ENCODE results near the gene DYNLT1.
"Not testable (repeated sequence)": the region's sequence is repeated elsewhere in the genome, so short reads cannot be mapped to it uniquely, and the experiment has no call there.

DYNLT1 gene
- 32.0 to 51.8 (median 44.8) reads per million in 9 experiments for total RNA-seq

- Mint-ChIP-seq H3K27me3 (no peaks in the 10 kb centered on the region), H3K9me3 (no peaks in the 10 kb centered on the region), H3K27ac (peak within 1 kb of the TSS; percentile 95 to 96), H3K36me3 (ENCODE audit: insufficient read depth) (peaks cover 46% of the 10 kb centered on the region), H3K4me3 (peak within 1 kb of the TSS; percentile 94 to 97), H3K4me1 (ENCODE audit: low read depth in 2 of 2) (peaks cover 55 to 63% of the 10 kb centered on the region in 2 donors)
- ATAC-seq (replicated peaks): peak; percentile 66
- DNase-seq: peak; percentile 80 to 85 (median 85)
Measured at GRCh38 chr6:158644231-158645063, at the start of gene DYNLT1. TSS of gene DYNLT1 (minus strand) at chr6:158644743. CDS start at chr6:158644708, 35 bp downstream.

- Mint-ChIP-seq H3K27ac (peak overlapping the region; percentile 38 to 97), H3K4me3 (no peak overlapping the region), H3K27me3 (no peaks in the 10 kb centered on the region), H3K9me3 (no peaks in the 10 kb centered on the region), H3K4me1 (ENCODE audit: low read depth in 2 of 2) (peaks cover 29 to 41% of the 10 kb centered on the region in 2 donors), H3K36me3 (ENCODE audit: insufficient read depth) (peaks cover 61% of the 10 kb centered on the region)
- ATAC-seq (replicated peaks) (no peak), DNase-seq (no peak)
Measured at GRCh38 chr6:158688860-158689259, 44.3 kb upstream of the DYNLT1 start.

DNA sequence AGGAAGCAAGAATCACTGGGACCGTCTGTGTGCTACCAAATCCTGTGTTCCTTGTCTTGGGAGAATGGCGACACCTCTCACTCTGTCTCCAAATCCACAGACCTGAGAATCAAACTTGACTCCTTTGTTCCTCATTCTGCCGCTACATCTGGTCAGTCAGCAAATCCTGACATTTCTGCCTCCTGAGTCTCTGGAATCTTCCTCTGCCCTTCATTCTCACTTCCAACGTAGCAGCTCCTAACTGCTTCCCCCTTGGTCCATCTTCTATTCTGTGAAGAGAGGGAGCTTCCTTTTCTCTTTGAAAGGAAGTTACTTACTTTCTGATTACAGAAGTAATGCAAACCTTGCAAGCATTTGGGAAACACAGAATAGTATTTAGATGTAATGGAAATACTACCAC is 43.0 kb upstream of the DYNLT1 start:
- Mint-ChIP-seq H3K36me3 (ENCODE audit: insufficient read depth) (peaks cover 61% of the 10 kb centered on the region), H3K4me1 (ENCODE audit: low read depth in 2 of 2) (peaks cover 34 to 46% of the 10 kb centered on the region in 2 donors), H3K27ac (peak overlapping the region; percentile 97), H3K9me3 (no peaks in the 10 kb centered on the region), H3K27me3 (no peaks in the 10 kb centered on the region), H3K4me3 (peak overlapping the region; percentile 62 to 79)
- DNase-seq (no peak), ATAC-seq (replicated peaks) (no peak)

- peak overlapping the region; percentile 97 for H3K27ac Mint-ChIP-seq
- H3K4me3 Mint-ChIP-seq: peak overlapping the region; percentile 62 to 79
Measured at GRCh38 chr6:158686791-158687381, 42.3 kb upstream of the DYNLT1 start.

GRCh38 chr6:158686311-158686710 is 41.8 kb upstream of the DYNLT1 start:
- H3K4me3 Mint-ChIP-seq: peak overlapping the region; percentile 62 to 79
- ATAC-seq (replicated peaks) (no peak), DNase-seq (no peak)
- peaks cover 34 to 50% of the 10 kb centered on the region in 2 donors for H3K4me1 Mint-ChIP-seq (ENCODE audit: low read depth in 2 of 2)
- peak overlapping the region; percentile 97 for H3K27ac Mint-ChIP-seq
- no peaks in the 10 kb centered on the region for H3K27me3 Mint-ChIP-seq
- peaks cover 67% of the 10 kb centered on the region for H3K36me3 Mint-ChIP-seq (ENCODE audit: insufficient read depth)
- no peaks in the 10 kb centered on the region for H3K9me3 Mint-ChIP-seq

More at GRCh38 chr6:158686791-158687381, 42.3 kb upstream of the DYNLT1 start:
- peaks cover 65% of the 10 kb centered on the region for H3K36me3 Mint-ChIP-seq (ENCODE audit: insufficient read depth)
- H3K27me3 Mint-ChIP-seq: no peaks in the 10 kb centered on the region
- DNase-seq: peak; percentile 55 to 62 (median 56)
- peak; percentile 93 for ATAC-seq (replicated peaks)
- H3K4me1 Mint-ChIP-seq (ENCODE audit: low read depth in 2 of 2): peaks cover 34 to 46% of the 10 kb centered on the region in 2 donors
- no peaks in the 10 kb centered on the region for H3K9me3 Mint-ChIP-seq

DNA sequence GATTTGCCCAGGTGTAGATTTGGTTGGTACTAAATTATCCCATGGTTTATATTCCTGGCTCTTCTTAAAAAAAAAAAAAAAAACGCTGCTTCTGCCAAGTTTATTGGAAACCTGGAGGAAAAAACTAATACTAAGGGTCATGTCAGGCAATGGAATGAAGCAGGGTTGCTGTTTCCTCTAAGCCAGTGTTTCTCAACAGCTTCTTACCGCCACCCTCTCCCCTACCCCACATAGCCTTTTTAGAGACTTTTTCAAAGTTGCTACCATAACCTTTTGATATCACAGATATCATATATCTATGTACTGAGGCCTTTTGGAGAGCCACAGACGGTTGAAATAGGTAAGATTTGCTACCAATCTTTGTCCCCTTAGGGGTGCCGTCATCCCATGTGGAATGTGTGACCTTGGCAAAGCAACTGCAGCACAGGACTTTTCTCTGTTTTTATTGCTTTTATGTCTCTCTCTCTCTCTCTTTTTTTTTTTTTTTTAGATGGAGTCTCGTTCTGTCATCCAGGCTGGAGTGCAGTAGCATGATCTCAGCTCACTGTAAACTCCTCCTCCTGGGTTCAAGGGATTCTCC is 40.3 kb upstream of the DYNLT1 start:
- DNase-seq (no peak), ATAC-seq (replicated peaks) (no peak)
- peaks cover 76% of the 10 kb centered on the region for H3K36me3 Mint-ChIP-seq (ENCODE audit: insufficient read depth)
- H3K9me3 Mint-ChIP-seq: no peaks in the 10 kb centered on the region
- peaks cover 34 to 48% of the 10 kb centered on the region in 2 donors for H3K4me1 Mint-ChIP-seq (ENCODE audit: low read depth in 2 of 2)
- H3K27me3 Mint-ChIP-seq: no peaks in the 10 kb centered on the region
- H3K27ac Mint-ChIP-seq: peak overlapping the region; percentile 97
- no peak overlapping the region for H3K4me3 Mint-ChIP-seq

DNA sequence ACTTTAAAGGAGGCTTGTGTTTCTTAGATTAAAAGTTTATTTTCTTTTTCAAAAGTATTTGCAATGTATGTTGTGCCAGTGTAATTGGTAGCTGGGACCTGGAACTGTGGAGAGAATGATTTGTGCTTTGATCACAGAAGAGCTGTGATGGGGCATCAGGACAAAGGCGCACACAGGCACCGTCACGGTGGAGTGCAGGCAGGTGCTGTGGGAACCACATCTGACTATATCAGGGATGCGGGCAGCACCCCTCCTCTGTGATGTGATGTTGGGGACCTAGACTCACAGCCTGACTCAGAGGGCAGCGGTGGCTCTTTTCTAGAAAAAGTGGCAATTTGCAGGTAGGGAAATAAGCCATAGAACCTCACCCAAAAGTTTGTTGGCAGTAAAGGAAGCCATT is 39.8 kb upstream of the DYNLT1 start:
- ATAC-seq (replicated peaks) (no peak), DNase-seq (no peak)
- no peaks in the 10 kb centered on the region for H3K9me3 Mint-ChIP-seq
- peaks cover 37 to 51% of the 10 kb centered on the region in 2 donors for H3K4me1 Mint-ChIP-seq (ENCODE audit: low read depth in 2 of 2)
- peak overlapping the region; percentile 97 for H3K27ac Mint-ChIP-seq
- no peak overlapping the region for H3K4me3 Mint-ChIP-seq
- H3K36me3 Mint-ChIP-seq (ENCODE audit: insufficient read depth): peaks cover 71% of the 10 kb centered on the region
- no peaks in the 10 kb centered on the region for H3K27me3 Mint-ChIP-seq

- Mint-ChIP-seq H3K36me3 (ENCODE audit: insufficient read depth) (peaks cover 66% of the 10 kb centered on the region), H3K4me3 (no peak overlapping the region), H3K9me3 (no peaks in the 10 kb centered on the region), H3K4me1 (ENCODE audit: low read depth in 2 of 2) (peaks cover 20 to 30% of the 10 kb centered on the region in 2 donors), H3K27ac (peak overlapping the region; percentile 71 to 74), H3K27me3 (no peaks in the 10 kb centered on the region)
- DNase-seq (no peak), ATAC-seq (replicated peaks) (no peak)
Measured at GRCh38 chr6:158680481-158680880, 35.9 kb upstream of the DYNLT1 start.

DNA sequence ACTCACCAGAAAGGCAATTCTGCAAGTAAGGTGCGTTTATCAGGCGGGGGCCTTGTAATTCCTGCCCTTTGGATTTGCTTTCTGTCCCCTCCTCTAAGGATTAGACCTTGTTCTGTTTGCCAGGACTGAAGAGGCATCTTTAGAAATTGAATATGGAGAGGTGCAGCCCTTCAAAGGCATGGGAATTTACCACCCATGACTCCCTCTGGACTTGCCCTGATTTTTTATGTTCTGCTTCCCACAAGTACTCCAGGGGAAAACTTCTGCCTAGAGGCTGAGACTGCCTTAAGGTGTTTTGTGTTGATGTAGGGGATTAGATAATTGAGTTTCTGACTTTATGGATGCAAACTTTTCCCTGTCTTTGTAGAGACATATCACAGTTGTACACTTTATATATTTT is 35.5 kb upstream of the DYNLT1 start:
- H3K27ac Mint-ChIP-seq: peak overlapping the region; percentile 71 to 74

GRCh38 chr6:158677906-158678578 is 33.5 kb upstream of the DYNLT1 start:
- peaks cover 67% of the 10 kb centered on the region for H3K36me3 Mint-ChIP-seq (ENCODE audit: insufficient read depth)
- no peak for ATAC-seq (replicated peaks)
- DNase-seq: no peak

More for the DNA sequence above, 35.5 kb upstream of the DYNLT1 start:
- Mint-ChIP-seq H3K4me1 (ENCODE audit: low read depth in 2 of 2) (peaks cover 20 to 33% of the 10 kb centered on the region in 2 donors), H3K27me3 (no peaks in the 10 kb centered on the region), H3K36me3 (ENCODE audit: insufficient read depth) (peaks cover 65% of the 10 kb centered on the region), H3K9me3 (no peaks in the 10 kb centered on the region), H3K4me3 (no peak overlapping the region)
- no peak for DNase-seq
- no peak for ATAC-seq (replicated peaks)

GRCh38 chr6:158677094-158677493 is 32.6 kb upstream of the DYNLT1 start:
- not testable (repeated sequence) for H3K9me3 Mint-ChIP-seq; DNase-seq; H3K27ac Mint-ChIP-seq; ATAC-seq (replicated peaks); H3K4me3 Mint-ChIP-seq; H3K27me3 Mint-ChIP-seq
- Mint-ChIP-seq H3K4me1 (ENCODE audit: low read depth in 2 of 2) (peaks cover 13 to 30% of the 10 kb centered on the region in 2 donors), H3K36me3 (ENCODE audit: insufficient read depth) (peaks cover 63% of the 10 kb centered on the region)

More at GRCh38 chr6:158677906-158678578, 33.5 kb upstream of the DYNLT1 start:
- Mint-ChIP-seq H3K4me3 (no peak overlapping the region), H3K9me3 (no peaks in the 10 kb centered on the region), H3K27ac (peak overlapping the region in 1 of 2 donors; percentile 65), H3K4me1 (ENCODE audit: low read depth in 2 of 2) (peaks cover 13 to 30% of the 10 kb centered on the region in 2 donors), H3K27me3 (no peaks in the 10 kb centered on the region)

DNA sequence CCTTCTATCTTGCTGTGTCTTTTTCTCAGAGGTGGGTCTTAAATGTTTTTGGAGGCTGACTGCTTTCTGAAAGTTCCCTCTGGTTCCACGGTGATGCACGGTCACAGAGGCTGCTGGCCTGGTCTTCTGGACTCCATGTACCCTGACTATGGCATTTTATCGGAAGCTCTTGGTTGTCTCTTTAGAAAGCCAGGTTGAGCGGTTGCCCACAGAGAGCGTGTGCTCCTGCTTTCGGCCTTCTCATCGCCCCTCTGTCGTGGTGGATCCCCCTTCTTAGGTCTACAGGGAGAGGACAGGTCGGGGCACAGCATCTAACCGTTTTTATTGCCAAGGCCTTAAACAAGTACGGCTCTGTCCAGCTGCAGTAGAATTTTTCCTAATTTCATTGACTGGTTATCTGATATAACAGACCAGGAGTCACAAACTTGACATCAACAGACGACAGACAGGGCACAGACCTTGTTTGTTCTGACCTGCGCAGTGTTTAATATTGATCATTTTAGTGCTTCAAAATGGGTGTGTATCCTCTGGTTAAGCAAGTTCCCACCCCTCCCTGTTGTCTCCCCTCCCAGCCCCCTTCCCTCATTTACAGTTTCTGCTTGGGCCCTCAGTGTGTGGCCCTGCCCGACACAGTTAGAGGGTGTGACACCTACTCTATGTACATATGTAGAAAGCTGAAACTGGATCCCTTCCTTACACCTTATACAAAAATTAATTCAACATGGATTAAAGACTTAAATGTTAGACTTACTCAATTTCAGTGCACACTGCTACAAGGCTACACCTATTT is 30.0 kb upstream of the DYNLT1 start:
- Mint-ChIP-seq H3K4me3 (no peak overlapping the region), H3K27ac (peak overlapping the region in 1 of 2 donors; percentile 53), H3K36me3 (ENCODE audit: insufficient read depth) (peaks cover 63% of the 10 kb centered on the region), H3K27me3 (no peaks in the 10 kb centered on the region), H3K9me3 (no peaks in the 10 kb centered on the region), H3K4me1 (ENCODE audit: low read depth in 2 of 2) (peaks cover 10 to 25% of the 10 kb centered on the region in 2 donors)
- DNase-seq (no peak), ATAC-seq (replicated peaks) (no peak)

Data from effector memory CD8-positive, alpha-beta T cell (primary cell).